ENCODE data around the gene RPS19. TPM values are rescaled to one million over a fixed set of nuclear protein-coding genes. Genes with fewer than 3 reads are reported as not detected.

Gene RPS19
- total RNA-seq, 2 donors from 2014 or later, result 454 to 832 TPM

- no peak for ATAC-seq
- 82 to 91% methylated on average over 12 of the region's 12 CpGs for WGBS, 2 donors
Observed at GRCh38 chr19:41888926-41889325, 28.9 kb downstream of the RPS19 start.

GRCh38 chr19:41889896-41890295 lies 29.8 kb downstream of the RPS19 start:
- no peak overlapping the region for H3K27ac ChIP-seq
- H3K9me3 ChIP-seq, result no peaks in the 10 kb centered on the region
- intact Hi-C loops (cut with DNase I), result loop anchor here (5.0 kb wide), 1 partner anchor 37 kb away; the partner anchor contains the start of gene ERFL
- no peak for DNase-seq
- H3K27me3 ChIP-seq, result no peaks in the 10 kb centered on the region
- no peak for TF ChIP-seq POLR2A (IDR thresholded peaks at IDR 0.05)
- no peak for TF ChIP-seq CTCF (IDR thresholded peaks at IDR 0.05)
- H3K36me3 ChIP-seq (replicated peaks in 1 of 2; ENCODE audit: insufficient read depth in 1 of 2, low read depth in 2 of 2), result peaks cover 0 to 2% of the 10 kb centered on the region in 2 donors
- WGBS, 2 donors, result 78 to 97% methylated on average over 4 to 8 of the region's 8 CpGs
- H3K4me1 ChIP-seq, result peaks cover 32% of the 10 kb centered on the region
- no peak overlapping the region for H3K4me3 ChIP-seq
- no peak for ATAC-seq

More at GRCh38 chr19:41888926-41889325, 28.9 kb downstream of the RPS19 start:
- intact Hi-C loops (cut with DNase I), result no loop called here
- Histone ChIP-seq H3K4me1 (peaks cover 36% of the 10 kb centered on the region), H3K27ac (no peak overlapping the region), H3K36me3 (replicated peaks in 1 of 2; ENCODE audit: insufficient read depth in 1 of 2, low read depth in 2 of 2) (no peaks in the 10 kb centered on the region), H3K27me3 (no peaks in the 10 kb centered on the region), H3K4me3 (no peak overlapping the region), H3K9me3 (no peaks in the 10 kb centered on the region)
- TF ChIP-seq POLR2A (IDR thresholded peaks at IDR 0.05) (no peak), CTCF (IDR thresholded peaks at IDR 0.05) (no peak)
- DNase-seq, result no peak

- DNase-seq (no peak), ATAC-seq (no peak)
- Histone ChIP-seq H3K4me1 (peaks cover 23% of the 10 kb centered on the region), H3K9me3 (no peaks in the 10 kb centered on the region), H3K4me3 (no peak overlapping the region), H3K27ac (no peak overlapping the region), H3K36me3 (replicated peaks in 1 of 2; ENCODE audit: insufficient read depth in 1 of 2, low read depth in 2 of 2) (peaks cover 0 to 10% of the 10 kb centered on the region in 2 donors), H3K27me3 (no peaks in the 10 kb centered on the region)
- intact Hi-C loops (cut with DNase I), result loop anchor here (5.0 kb wide), 1 partner anchor 36 kb away; the partner anchor contains the start of gene ERFL
- 96 to 97% methylated on average over 2 to 4 of the region's 4 CpGs for WGBS, 2 donors
- no peak for TF ChIP-seq CTCF (IDR thresholded peaks at IDR 0.05)
- no peak for TF ChIP-seq POLR2A (IDR thresholded peaks at IDR 0.05)
Observed at GRCh38 chr19:41890936-41891335, 30.9 kb downstream of the RPS19 start.

GRCh38 chr19:41892173-41892902 lies 32.3 kb downstream of the RPS19 start:
- Histone ChIP-seq H3K36me3 (replicated peaks in 1 of 2; ENCODE audit: insufficient read depth in 1 of 2, low read depth in 2 of 2) (peaks cover 0 to 12% of the 10 kb centered on the region in 2 donors), H3K4me1 (peaks cover 9% of the 10 kb centered on the region), H3K4me3 (no peak overlapping the region), H3K27me3 (no peaks in the 10 kb centered on the region), H3K27ac (no peak overlapping the region), H3K9me3 (no peaks in the 10 kb centered on the region)
- ATAC-seq (no peak), DNase-seq (no peak)
- TF ChIP-seq POLR2A (IDR thresholded peaks at IDR 0.05), result no peak
- no peak for TF ChIP-seq CTCF (IDR thresholded peaks at IDR 0.05)
- WGBS, 2 donors, result 89 to 91% methylated on average over 9 to 34 of the region's 34 CpGs
- intact Hi-C loops (cut with DNase I), result loop anchor here (5.0 kb wide), 1 partner anchor 35 kb away; the partner anchor contains the start of gene ERFL
